ENCODE results near the gene HAVCR1.
"Not testable (repeated sequence)": the region's sequence is repeated elsewhere in the genome, so short reads cannot be mapped to it uniquely, and the experiment has no call there.

Gene HAVCR1

GRCh38 chr5:157050050-157050449 lies 8.9 kb downstream of the HAVCR1 start:
- no peak for DNase-seq (ENCODE audit: low read depth)
- TF ChIP-seq CTCF (conservative IDR thresholded peaks at IDR 0.05; ENCODE audit: low read depth, low read length): no peak
- no peak overlapping the region for H3K4me3 ChIP-seq (ENCODE audit: low read depth, low read length)

GRCh38 chr5:157049605-157050004 lies 9.3 kb downstream of the HAVCR1 start:
- no peak for TF ChIP-seq CTCF (conservative IDR thresholded peaks at IDR 0.05; ENCODE audit: low read depth, low read length)
- H3K4me3 ChIP-seq (ENCODE audit: low read depth, low read length): no peak overlapping the region
- no peak for DNase-seq (ENCODE audit: low read depth)

- no peak overlapping the region for H3K4me3 ChIP-seq (ENCODE audit: low read depth, low read length)
- no peak for DNase-seq (ENCODE audit: low read depth)
- no peak for TF ChIP-seq CTCF (conservative IDR thresholded peaks at IDR 0.05; ENCODE audit: low read depth, low read length)
These were observed 11.0 kb downstream of the HAVCR1 start for GRCh38 chr5:157047898-157048297.

GRCh38 chr5:157047016-157047415 lies 11.9 kb downstream of the HAVCR1 start:
- not testable (repeated sequence) for DNase-seq (ENCODE audit: low read depth); H3K4me3 ChIP-seq (ENCODE audit: low read depth, low read length)

GRCh38 chr5:157046041-157046440 lies 12.9 kb downstream of the HAVCR1 start:
- no peak for DNase-seq (ENCODE audit: low read depth)
- H3K4me3 ChIP-seq (ENCODE audit: low read depth, low read length): no peak overlapping the region
- no peak for TF ChIP-seq CTCF (conservative IDR thresholded peaks at IDR 0.05; ENCODE audit: low read depth, low read length)

- H3K4me3 ChIP-seq (ENCODE audit: low read depth, low read length): no peak overlapping the region
- no peak for TF ChIP-seq CTCF (conservative IDR thresholded peaks at IDR 0.05; ENCODE audit: low read depth, low read length)
These were observed 13.3 kb downstream of the HAVCR1 start for GRCh38 chr5:157045601-157046000.

GRCh38 chr5:157038568-157039187 lies 20.2 kb downstream of the HAVCR1 start:
- no peak for TF ChIP-seq CTCF (conservative IDR thresholded peaks at IDR 0.05; ENCODE audit: low read depth, low read length)
- no peak for DNase-seq (ENCODE audit: low read depth)
- H3K4me3 ChIP-seq (ENCODE audit: low read depth, low read length): no peak overlapping the region

More at GRCh38 chr5:157045601-157046000, 13.3 kb downstream of the HAVCR1 start:
- no peak for DNase-seq (ENCODE audit: low read depth)

GRCh38 chr5:157034106-157035072 lies 24.5 kb downstream of the HAVCR1 start:
- H3K4me3 ChIP-seq (ENCODE audit: low read depth, low read length): not testable (repeated sequence)

More at GRCh38 chr5:157034106-157035072, 24.5 kb downstream of the HAVCR1 start:
- DNase-seq (ENCODE audit: low read depth): not testable (repeated sequence)

Measured in choroid plexus epithelial cell (primary cell).